ENCODE measurements around the gene PTPN22.

DNA sequence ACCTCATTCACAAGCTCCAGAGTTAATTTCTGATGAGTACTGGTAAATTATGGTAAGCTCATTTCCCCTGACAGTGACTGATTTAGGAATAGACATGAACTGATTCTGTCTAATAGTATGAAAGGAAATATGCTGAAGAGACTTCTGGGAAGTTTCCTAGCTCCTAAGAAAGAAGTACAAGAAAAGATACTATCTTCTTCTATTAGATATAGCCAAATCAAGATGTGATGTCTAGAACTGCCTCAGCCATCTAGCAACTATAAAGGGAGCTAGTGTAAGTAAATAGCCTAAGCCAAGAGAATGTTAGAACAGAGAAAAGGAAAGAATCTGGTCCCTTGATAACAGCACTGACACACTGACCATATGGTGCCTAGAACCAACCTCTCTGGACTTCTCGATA is 101.5 kb downstream of the PTPN22 start:
- TF ChIP-seq, protein P1, sequence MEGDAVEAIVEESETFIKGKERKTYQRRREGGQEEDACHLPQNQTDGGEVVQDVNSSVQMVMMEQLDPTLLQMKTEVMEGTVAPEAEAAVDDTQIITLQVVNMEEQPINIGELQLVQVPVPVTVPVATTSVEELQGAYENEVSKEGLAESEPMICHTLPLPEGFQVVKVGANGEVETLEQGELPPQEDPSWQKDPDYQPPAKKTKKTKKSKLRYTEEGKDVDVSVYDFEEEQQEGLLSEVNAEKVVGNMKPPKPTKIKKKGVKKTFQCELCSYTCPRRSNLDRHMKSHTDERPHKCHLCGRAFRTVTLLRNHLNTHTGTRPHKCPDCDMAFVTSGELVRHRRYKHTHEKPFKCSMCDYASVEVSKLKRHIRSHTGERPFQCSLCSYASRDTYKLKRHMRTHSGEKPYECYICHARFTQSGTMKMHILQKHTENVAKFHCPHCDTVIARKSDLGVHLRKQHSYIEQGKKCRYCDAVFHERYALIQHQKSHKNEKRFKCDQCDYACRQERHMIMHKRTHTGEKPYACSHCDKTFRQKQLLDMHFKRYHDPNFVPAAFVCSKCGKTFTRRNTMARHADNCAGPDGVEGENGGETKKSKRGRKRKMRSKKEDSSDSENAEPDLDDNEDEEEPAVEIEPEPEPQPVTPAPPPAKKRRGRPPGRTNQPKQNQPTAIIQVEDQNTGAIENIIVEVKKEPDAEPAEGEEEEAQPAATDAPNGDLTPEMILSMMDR (IDR thresholded peaks at IDR 0.05), result no peak
- no peak for TF ChIP-seq POLR2A (IDR thresholded peaks at IDR 0.05)
